Pancreas (tissue), 10 donors: ENCODE results near the gene PTGER4. TPM values are rescaled to one million over a fixed set of nuclear protein-coding genes. Genes with fewer than 3 reads are reported as not detected.
A peak's percentile ranks its signal among the peaks of the same experiment; 100 is the strongest.

Source experiments
- ATAC-seq, 4 donors: fragments of 200-7000 bp; cut with Tn5 transposase; one replicate each; pipeline versions ENCODE4 v1.8.0 to v1.9.1; 2020; ENCODE audit warnings: mild to moderate bottlenecking in 4 of 4, moderate library complexity in 4 of 4
- DNase-seq, 6 donors: peaks; one replicate each; pipeline ENCODE4 v3.0.0-alpha.2; 2020
- FAIRE-seq: peaks from 2 replicates; lab custom pipeline; 2012; peaks lifted over from hg19 to GRCh38; lab: Jason Lieb, UNC
- H3K27ac ChIP-seq, 4 donors: fragments of 200-600 bp; sonication (generic); 1 replicate in 3 of 4; 2 replicates in 1 of 4; pipeline versions ENCODE4 v1.5.0 to v1.8.0; 2020
- H3K27me3 ChIP-seq, 4 donors: fragments of 200-600 bp; one replicate each; pipeline ENCODE4 v1.8.0; 2021
- H3K36me3 ChIP-seq, 3 donors: fragments of 200-600 bp; sonication (generic) in 1 of 3; one replicate each; pipeline versions ENCODE4 v1.5.0 to v1.8.0; 2020 to 2021
- H3K4me1 ChIP-seq, 3 donors: fragments of 200-600 bp; one replicate each; pipeline ENCODE4 v1.8.0; 2021
- H3K4me3 ChIP-seq, 4 donors: fragments of 200-600 bp; sonication (generic) in 2 of 4; one replicate each; pipeline versions ENCODE4 v1.5.0 to v1.8.0; 2020 to 2021
- H3K9me3 ChIP-seq, 4 donors: fragments of 200-600 bp; one replicate each; pipeline ENCODE4 v1.8.0; 2021
- WGBS, 2 donors: extraction: QIAGEN DNeasy Blood & Tissue Kit; methylation state at CpG; one replicate each; pipeline ENCODE4 v1.1.7; 2013; 5-methylcytosine and 5-hydroxymethylcytosine counted together
- intact Hi-C, 3 donors: fragments of 100-400 bp; cut with DNase I; formaldehyde crosslinking; loops; one replicate each; pipeline versions ENCODE4 v1.11.1 to v1.14.2; 2022
- polyA plus RNA-seq, 2 donors: library from polyadenylated mRNA; stranded (reverse); fragments of 200-250 nt; gene quantifications; one replicate each; pipeline ENCODE4 v1.2.3, GENCODE V29; 2013
- total RNA-seq, 6 donors: library from RNA; stranded (reverse); fragmentation: NEBNext Ultra II Directional in 4 of 6; extraction: Animal tissue kit (Norgen Biotek cat#: 25700) in 4 of 6; gene quantifications; one replicate each; pipeline versions ENCODE4 v1.2.1 to v1.2.4, GENCODE V29; 2021 to 2023
- TF ChIP-seq, protein P1 (sequence below), 4 donors: fragments of 200-600 bp; sonication (generic) in 3 of 4; IDR thresholded peaks; one replicate each; pipeline versions ENCODE4 v1.5.0 to v1.8.0; 2021; ENCODE audit warnings: antibody characterized with exemption in 4 of 4
- donor health status: healthy with polysubstance abuse.
- donor health status: DM: no; HTN: no; CAD: no; lungs with moderate emphysema.
- donor health status: DM: no; HTN: no; CAD: no.
- donor health status: control.
- donor health status: control.
- donor health status: Bipolar disorder and iron deficiency.
- donor health status: DM: yes; HTN: yes; CAD: no.
- donor health status: DM: no; HTN: no; CAD: no.
- donor health status: DM: no; HTN: no; CAD: no.
- donor health status: DM: yes; HTN: yes; CAD: no.

PTGER4 gene
- total and polyA plus RNA-seq, 8 donors: 4.7 to 38.0 (median 10.8) TPM

DNA sequence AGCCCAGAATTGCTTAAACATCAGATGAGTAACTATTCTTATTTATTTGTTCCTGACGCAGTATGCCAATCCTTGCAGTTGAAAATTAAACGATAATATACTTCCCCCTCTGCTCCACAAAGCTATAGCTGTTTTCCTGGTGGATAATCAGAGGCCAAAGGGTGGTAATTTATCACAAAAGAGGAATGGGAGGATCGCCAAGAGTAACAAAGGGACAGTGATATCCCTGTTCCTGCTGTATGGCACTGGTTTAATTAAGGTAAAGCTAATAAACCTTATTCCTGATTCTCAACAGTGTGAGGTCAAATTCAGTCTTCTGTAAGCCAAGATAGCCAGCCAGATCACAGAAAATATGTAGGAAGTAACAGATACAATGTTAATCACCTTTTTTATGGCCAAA is 33.4 kb upstream of the PTGER4 start:
- Histone ChIP-seq H3K9me3 (no peaks in the 10 kb centered on the region), H3K27ac (peak overlapping the region in 2 of 4 donors; percentile 6 to 28), H3K4me3 (no peak overlapping the region), H3K27me3 (no peaks in the 10 kb centered on the region), H3K36me3 (no peaks in the 10 kb centered on the region), H3K4me1 (peaks cover 0 to 14% (median 6%) of the 10 kb centered on the region in 3 donors)
- ATAC-seq: peak in 3 of 4 donors; percentile 72 to 80 (median 77)
- no peak for DNase-seq
- intact Hi-C loops: no loop called here
- WGBS, 2 donors: 7 to 18% methylated on average over 3 of the region's 3 CpGs
- peak; percentile 60 for FAIRE-seq
- TF ChIP-seq, protein P1, sequence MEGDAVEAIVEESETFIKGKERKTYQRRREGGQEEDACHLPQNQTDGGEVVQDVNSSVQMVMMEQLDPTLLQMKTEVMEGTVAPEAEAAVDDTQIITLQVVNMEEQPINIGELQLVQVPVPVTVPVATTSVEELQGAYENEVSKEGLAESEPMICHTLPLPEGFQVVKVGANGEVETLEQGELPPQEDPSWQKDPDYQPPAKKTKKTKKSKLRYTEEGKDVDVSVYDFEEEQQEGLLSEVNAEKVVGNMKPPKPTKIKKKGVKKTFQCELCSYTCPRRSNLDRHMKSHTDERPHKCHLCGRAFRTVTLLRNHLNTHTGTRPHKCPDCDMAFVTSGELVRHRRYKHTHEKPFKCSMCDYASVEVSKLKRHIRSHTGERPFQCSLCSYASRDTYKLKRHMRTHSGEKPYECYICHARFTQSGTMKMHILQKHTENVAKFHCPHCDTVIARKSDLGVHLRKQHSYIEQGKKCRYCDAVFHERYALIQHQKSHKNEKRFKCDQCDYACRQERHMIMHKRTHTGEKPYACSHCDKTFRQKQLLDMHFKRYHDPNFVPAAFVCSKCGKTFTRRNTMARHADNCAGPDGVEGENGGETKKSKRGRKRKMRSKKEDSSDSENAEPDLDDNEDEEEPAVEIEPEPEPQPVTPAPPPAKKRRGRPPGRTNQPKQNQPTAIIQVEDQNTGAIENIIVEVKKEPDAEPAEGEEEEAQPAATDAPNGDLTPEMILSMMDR (IDR thresholded peaks at IDR 0.05): no peak

- ATAC-seq (no peak), DNase-seq (no peak), FAIRE-seq (no peak)
- Histone ChIP-seq H3K36me3 (no peaks in the 10 kb centered on the region), H3K4me3 (no peak overlapping the region), H3K27me3 (no peaks in the 10 kb centered on the region), H3K9me3 (no peaks in the 10 kb centered on the region), H3K27ac (no peak overlapping the region), H3K4me1 (peaks cover 0 to 14% (median 6%) of the 10 kb centered on the region in 3 donors)
- intact Hi-C loops: no loop called here
- TF ChIP-seq, protein P1 (IDR thresholded peaks at IDR 0.05): no peak
- WGBS, 2 donors: 86 to 92% methylated on average over 1 of the region's 1 CpG
These were observed 31.6 kb upstream of the PTGER4 start for GRCh38 chr5:40648150-40648549.

DNA sequence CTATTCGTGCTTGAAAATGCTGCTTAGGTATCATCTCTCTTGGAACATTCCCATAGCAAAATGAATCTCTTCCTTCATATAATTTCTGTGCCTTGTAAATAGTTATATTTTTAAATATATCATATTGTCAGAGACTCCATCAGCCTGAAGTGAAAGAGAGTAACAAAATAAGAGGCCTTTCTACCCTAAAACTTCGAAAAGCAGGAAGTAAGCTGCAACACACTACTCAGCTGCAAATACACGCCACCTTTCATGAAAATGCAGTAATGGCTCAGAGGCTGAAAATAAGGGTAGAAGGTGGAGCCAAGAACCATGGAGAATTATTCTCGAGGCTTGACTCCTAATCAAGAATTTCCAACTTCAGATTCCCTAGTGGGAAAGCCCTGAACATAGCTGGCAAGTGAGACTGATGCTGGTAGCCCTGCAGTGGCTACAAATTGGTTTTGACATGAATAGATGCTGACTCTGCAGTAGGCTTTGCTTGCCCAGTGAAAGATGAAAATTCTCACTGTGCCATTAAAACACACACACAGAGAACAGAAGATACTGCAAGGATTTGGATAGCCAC is 30.2 kb upstream of the PTGER4 start:
- intact Hi-C loops: no loop called here
- TF ChIP-seq, protein P1 (IDR thresholded peaks at IDR 0.05): no peak
- no peak for ATAC-seq
- Histone ChIP-seq H3K4me1 (peaks cover 0 to 14% (median 6%) of the 10 kb centered on the region in 3 donors), H3K36me3 (no peaks in the 10 kb centered on the region), H3K27ac (no peak overlapping the region), H3K9me3 (no peaks in the 10 kb centered on the region), H3K4me3 (no peak overlapping the region), H3K27me3 (no peaks in the 10 kb centered on the region)
- WGBS, 2 donors: 83 to 84% methylated on average over 4 of the region's 4 CpGs
- FAIRE-seq: no peak
- DNase-seq: no peak

DNA sequence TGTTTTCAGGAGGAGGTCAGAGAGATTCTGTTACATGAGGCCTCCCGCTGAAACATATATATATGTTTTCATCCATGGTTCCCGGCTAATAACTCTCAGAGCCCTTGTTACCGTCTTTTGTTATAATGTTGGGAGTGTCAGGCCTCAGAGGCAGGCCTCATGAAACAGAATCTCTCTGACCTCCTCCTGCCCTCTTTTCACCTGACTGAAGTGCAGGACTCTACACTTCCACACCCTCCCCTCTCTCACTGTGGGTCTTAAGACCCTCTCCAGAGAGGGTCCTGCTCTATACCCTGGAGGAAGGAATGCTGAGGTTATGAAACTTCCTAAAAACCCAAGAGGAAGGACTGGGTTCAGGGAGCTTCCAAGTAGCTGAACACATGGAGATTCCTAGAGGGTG is 28.5 kb upstream of the PTGER4 start:
- Histone ChIP-seq H3K9me3 (no peaks in the 10 kb centered on the region), H3K4me3 (no peak overlapping the region), H3K36me3 (no peaks in the 10 kb centered on the region), H3K27me3 (no peaks in the 10 kb centered on the region), H3K4me1 (peaks cover 0 to 6% (median 6%) of the 10 kb centered on the region in 3 donors), H3K27ac (no peak overlapping the region)
- FAIRE-seq: no peak
- no peak for ATAC-seq
- intact Hi-C loops: no loop called here
- WGBS, 2 donors: 94 to 96% methylated on average over 3 of the region's 3 CpGs
- no peak for DNase-seq
- TF ChIP-seq, protein P1 (IDR thresholded peaks at IDR 0.05): no peak

GRCh38 chr5:40652441-40653220 is 27.1 kb upstream of the PTGER4 start:
- Histone ChIP-seq H3K4me1 (no peaks in the 10 kb centered on the region), H3K36me3 (no peaks in the 10 kb centered on the region), H3K27me3 (no peaks in the 10 kb centered on the region), H3K27ac (no peak overlapping the region), H3K9me3 (no peaks in the 10 kb centered on the region), H3K4me3 (no peak overlapping the region)
- no peak for FAIRE-seq
- TF ChIP-seq, protein P1 (IDR thresholded peaks at IDR 0.05): no peak
- ATAC-seq: no peak
- 80 to 86% methylated on average over 8 of the region's 8 CpGs for WGBS, 2 donors
- no peak for DNase-seq
- intact Hi-C loops: no loop called here
